H1 (cell line): ENCODE data around the gene CDC27. TPM values are rescaled to one million over a fixed set of nuclear protein-coding genes. Genes with fewer than 3 reads are reported as not detected.

Experiments used
- CTCF ChIA-PET: fragments of 300-600 bp; sonication (Branson Sonifier 250); formaldehyde crosslinking; loops from one replicate; lab custom pipeline; 2021; ENCODE audit not compliant: partially characterized antibody; lab: Charles Lee
- POLR2A ChIA-PET: fragments of 300-600 bp; sonication (Branson Sonifier 250); formaldehyde crosslinking; loops from one replicate; lab custom pipeline; 2021; ENCODE audit warnings: inconsistent platforms; ENCODE audit not compliant: partially characterized antibody; lab: Charles Lee
- DNase-seq, 2 experiments: peaks; one replicate each; pipeline versions ENCODE4 v3.0.0 to v3.0.0-alpha.2; 2010 to 2022; ENCODE audit warnings: low spot score in 2 of 2, low read depth in 1 of 2, mixed read lengths in 1 of 2
- FAIRE-seq: peaks from 2 replicates; lab custom pipeline; 2011; peaks lifted over from hg19 to GRCh38; lab: Jason Lieb, UNC
- H2AFZ ChIP-seq: 2 replicates; pipeline ENCODE4 v1.8.1; 2012; ENCODE audit warnings: low read length, inconsistent platforms
- H2AK5ac ChIP-seq: 2 replicates; pipeline ENCODE4 v1.6.1; 2013; ENCODE audit warnings: low read depth, low read length
- H2BK120ac ChIP-seq: replicated peaks from 2 replicates; pipeline ENCODE3; 2013; ENCODE audit warnings: low read depth, low read length, inconsistent platforms
- H2BK12ac ChIP-seq: 2 replicates; pipeline ENCODE4 v1.6.1; 2013; ENCODE audit warnings: low read depth, low read length
- H2BK15ac ChIP-seq: 2 replicates; pipeline ENCODE4 v1.6.1; 2013; ENCODE audit warnings: low read length
- H2BK20ac ChIP-seq: 2 replicates; pipeline ENCODE4 v1.6.1; 2013; ENCODE audit warnings: low read length
- H2BK5ac ChIP-seq: 2 replicates; pipeline ENCODE4 v1.6.1; 2013; ENCODE audit warnings: low read depth, low read length
- H3K14ac ChIP-seq: 2 replicates; pipeline ENCODE4 v1.6.1; 2013; ENCODE audit warnings: inconsistent platforms; ENCODE audit not compliant: insufficient read length
- H3K18ac ChIP-seq: 2 replicates; pipeline ENCODE4 v1.6.1; 2013; ENCODE audit warnings: low read length; ENCODE audit errors: extremely low read depth
- H3K23ac ChIP-seq: 2 replicates; pipeline ENCODE4 v1.6.1; 2013; ENCODE audit warnings: inconsistent platforms; ENCODE audit not compliant: insufficient read length
- H3K23me2 ChIP-seq: 2 replicates; pipeline ENCODE4 v1.6.1; 2013; ENCODE audit warnings: low read depth, low read length
- H3K27ac ChIP-seq: 2 replicates; pipeline ENCODE4 v1.6.1; 2011; ENCODE audit warnings: low read depth, low read length, inconsistent platforms
- H3K27me3 ChIP-seq, 4 experiments: replicated peaks in 1 of 4; 1 replicate in 1 of 4; 2 replicates in 3 of 4; pipeline versions ENCODE4 v1.6.1 to v1.8.1; 2011 to 2013; ENCODE audit warnings: low read length in 3 of 4, mild to moderate bottlenecking in 3 of 4, inconsistent platforms in 2 of 4, mixed read lengths in 2 of 4, moderate library complexity in 1 of 4; ENCODE audit not compliant: control insufficient read depth in 3 of 4, insufficient read depth in 3 of 4; ENCODE audit errors: extremely low read depth in 1 of 4
- H3K36me3 ChIP-seq, 4 experiments: 2 replicates each; pipeline versions ENCODE4 v1.6.1 to v1.8.1; 2011 to 2013; ENCODE audit warnings: mild to moderate bottlenecking in 4 of 4, low read length in 3 of 4, moderate library complexity in 2 of 4, control low read depth in 1 of 4, inconsistent platforms in 1 of 4; ENCODE audit not compliant: insufficient read depth in 4 of 4, control insufficient read depth in 2 of 4
- H3K4ac ChIP-seq: replicated peaks from 2 replicates; pipeline ENCODE3; 2013; ENCODE audit warnings: low read length, low read depth, mixed read lengths, inconsistent platforms; ENCODE audit not compliant: insufficient read length
- H3K4me1 ChIP-seq, 4 experiments: replicated peaks in 1 of 4; 1 replicate in 1 of 4; 2 replicates in 3 of 4; pipeline versions ENCODE4 v1.6.1 to v1.8.1; 2011 to 2013; ENCODE audit warnings: low read length in 3 of 4, inconsistent platforms in 2 of 4, mixed read lengths in 1 of 4; ENCODE audit not compliant: insufficient read depth in 4 of 4, control insufficient read depth in 3 of 4
- H3K4me2 ChIP-seq, 2 experiments: 2 replicates each; pipeline versions ENCODE4 v1.6.1 to v1.8.1; 2011 to 2013; ENCODE audit warnings: low read depth in 2 of 2, low read length in 2 of 2, control low read depth in 1 of 2, inconsistent platforms in 1 of 2, mild to moderate bottlenecking in 1 of 2; ENCODE audit not compliant: insufficient read depth in 1 of 2
- H3K4me3 ChIP-seq, 4 experiments: fragments of 200-600, 300-600 bp in 1 of 4; sonication (generic), shearing (Covaris generic), sonication (Bioruptor Twin) in 1 of 4; 2 replicates each; pipeline versions ENCODE4 v1.5.1 to v1.8.1; 2011 to 2016; ENCODE audit warnings: low read length in 4 of 4, low read depth in 3 of 4, control low read depth in 2 of 4, inconsistent platforms in 2 of 4, mild to moderate bottlenecking in 2 of 4, mixed read lengths in 1 of 4, moderate library complexity in 1 of 4; ENCODE audit not compliant: insufficient read depth in 2 of 4; ENCODE audit errors: extremely low read depth in 1 of 4
- H3K56ac ChIP-seq: replicated peaks from 2 replicates; pipeline ENCODE3; 2013; ENCODE audit warnings: low read depth, mild to moderate bottlenecking, mixed read lengths, low read length, inconsistent platforms; ENCODE audit not compliant: insufficient read length
- H3K79me1 ChIP-seq: 2 replicates; pipeline ENCODE4 v1.6.1; 2013; ENCODE audit warnings: low read depth, low read length, control low read depth
- H3K79me2 ChIP-seq, 2 experiments: 2 replicates each; pipeline versions ENCODE4 v1.6.1 to v1.8.1; 2012 to 2013; ENCODE audit warnings: low read length in 2 of 2, mild to moderate bottlenecking in 2 of 2, inconsistent platforms in 1 of 2; ENCODE audit not compliant: insufficient read depth in 2 of 2, control insufficient read depth in 1 of 2
- H3K9ac ChIP-seq, 4 experiments: replicated peaks in 1 of 4; 1 replicate in 1 of 4; 2 replicates in 3 of 4; pipeline versions ENCODE4 v1.6.1 to v1.8.1; 2011 to 2013; ENCODE audit warnings: low read depth in 3 of 4, low read length in 3 of 4, control low read depth in 2 of 4, mild to moderate bottlenecking in 2 of 4, moderate library complexity in 2 of 4, inconsistent platforms in 1 of 4; ENCODE audit errors: extremely low read depth in 1 of 4
- H3K9me3 ChIP-seq, 2 experiments: 2 replicates each; pipeline versions ENCODE4 v1.6.1 to v1.8.1; 2012 to 2013; ENCODE audit warnings: mild to moderate bottlenecking in 2 of 2, moderate library complexity in 2 of 2, control low read depth in 1 of 2, inconsistent platforms in 1 of 2, low read depth in 1 of 2, low read length in 1 of 2, mixed read lengths in 1 of 2; ENCODE audit not compliant: insufficient read depth in 2 of 2
- H4K20me1 ChIP-seq, 2 experiments: replicated peaks in 1 of 2; 2 replicates each; pipeline versions ENCODE3 to v1.8.1; 2011 to 2013; ENCODE audit warnings: inconsistent platforms in 2 of 2, low read length in 2 of 2, mild to moderate bottlenecking in 1 of 2; ENCODE audit not compliant: insufficient read depth in 2 of 2, control insufficient read depth in 1 of 2
- H4K5ac ChIP-seq: 2 replicates; pipeline ENCODE4 v1.6.1; 2013; ENCODE audit warnings: low read length, low read depth, mixed read lengths, inconsistent platforms; ENCODE audit not compliant: insufficient read length
- H4K8ac ChIP-seq: 2 replicates; pipeline ENCODE4 v1.8.0; 2013; ENCODE audit warnings: mild to moderate bottlenecking, moderate library complexity, low read length, inconsistent platforms; ENCODE audit not compliant: insufficient read depth; ENCODE audit errors: extremely low read depth
- H4K91ac ChIP-seq: replicated peaks from 2 replicates; pipeline ENCODE3; 2013; ENCODE audit warnings: low read length, mixed read lengths, inconsistent platforms; ENCODE audit not compliant: insufficient read length
- ASH2L ChIP-seq: fragments of 200-600, 300-600 bp; sonication (generic); IDR thresholded peaks from one replicate; pipeline ENCODE4 v1.7.1; 2017; ENCODE audit warnings: low read length
- BACH1 ChIP-seq: IDR thresholded peaks from 2 replicates; pipeline ENCODE4 v1.6.1; 2012; ENCODE audit warnings: low read length, improper control_type of control experiment
- CBX5 ChIP-seq: fragments of 300-800, 300-1000 bp; sonication (generic); IDR thresholded peaks from 2 replicates; pipeline ENCODE4 v1.7.1; 2016; ENCODE audit warnings: antibody characterized with exemption, low read length, low read depth
- CHD2 ChIP-seq: IDR thresholded peaks from 2 replicates; pipeline ENCODE4 v1.6.1; 2012; ENCODE audit warnings: low read length, improper control_type of control experiment
- CREB1 ChIP-seq: IDR thresholded peaks from 2 replicates; pipeline ENCODE4 v1.6.1; 2012; ENCODE audit warnings: inconsistent platforms
- CTBP2 ChIP-seq: IDR thresholded peaks from 2 replicates; pipeline ENCODE4 v1.7.0; 2011; ENCODE audit warnings: borderline replicate concordance, mild to moderate bottlenecking, moderate library complexity, mixed read lengths, low read length; ENCODE audit not compliant: insufficient read depth, insufficient read length
- EGR1 ChIP-seq: IDR thresholded peaks from 2 replicates; pipeline ENCODE4 v1.6.1; 2011; ENCODE audit warnings: low read depth, low read length, borderline replicate concordance
- GABPA ChIP-seq: IDR thresholded peaks from 2 replicates; pipeline ENCODE4 v1.6.1; 2011; ENCODE audit warnings: mild to moderate bottlenecking, low read length, moderate library complexity, borderline replicate concordance; ENCODE audit not compliant: insufficient read depth
- POLR2A ChIP-seq, 2 experiments: IDR thresholded peaks; 1 replicate in 1 of 2; 2 replicates in 1 of 2; pipeline ENCODE4 v1.6.1; 2011; ENCODE audit warnings: low read depth in 2 of 2, low read length in 2 of 2, mild to moderate bottlenecking in 2 of 2; ENCODE audit errors: control extremely low read depth in 1 of 2
- POU5F1 ChIP-seq: IDR thresholded peaks from 2 replicates; pipeline ENCODE4 v1.6.1; 2011; ENCODE audit warnings: low read depth, mild to moderate bottlenecking, low read length, moderate library complexity
- RBBP5 ChIP-seq: IDR thresholded peaks from 2 replicates; pipeline ENCODE4 v1.7.1; 2012; ENCODE audit warnings: low read depth, mild to moderate bottlenecking, inconsistent platforms, low read length, moderate library complexity, borderline replicate concordance
- TEAD4 ChIP-seq: IDR thresholded peaks from 2 replicates; pipeline ENCODE4 v1.6.1; 2012; ENCODE audit warnings: low read depth, low read length, inconsistent platforms, mixed read lengths
- WGBS, 2 experiments: shearing (Covaris generic) in 1 of 2; methylation state at CpG; one replicate each; pipeline versions ENCODE4 v1.1.6 to v1.1.7; 2013 to 2015; ENCODE audit warnings: low lambda C conversion rate in 2 of 2, mixed read lengths in 2 of 2, inconsistent platforms in 1 of 2, low coverage in 1 of 2, missing lambda C conversion rate in 1 of 2; ENCODE audit not compliant: insufficient replicate concordance in 2 of 2, insufficient coverage in 1 of 2, insufficient read length in 1 of 2; ENCODE audit errors: extremely low coverage in 1 of 2, missing lambda C conversion rate in 1 of 2; 5-methylcytosine and 5-hydroxymethylcytosine counted together
- polyA plus RNA-seq, 7 experiments: library from polyadenylated mRNA; depleted of rRNA in 3 of 7; stranded (reverse) in 5 of 7; unstranded in 2 of 7; fragments of >200 nt in 5 of 7; fragments of 200-250 nt in 2 of 7; gene quantifications; 1 replicate in 5 of 7; 2 replicates in 1 of 7; 4 replicates in 1 of 7; pipeline versions ENCODE4 v1.2.1 to v1.2.3, GENCODE V29; 2011 to 2013; ENCODE audit warnings: missing spikeins in 2 of 7, mixed read lengths in 2 of 7
- total RNA-seq: library from RNA; stranded (reverse); fragmentation: NEBNext Ultra II Directional; extraction: Animal tissue kit (Norgen Biotek cat#: 25700); gene quantifications from 2 replicates; pipeline ENCODE4 v1.2.1, GENCODE V29; 2021
- TF ChIP-seq, protein P1 (sequence below): IDR thresholded peaks from 2 replicates; pipeline ENCODE4 v1.6.1; 2012; ENCODE audit warnings: inconsistent platforms
- TF ChIP-seq, protein P2 (sequence below): IDR thresholded peaks from 2 replicates; pipeline ENCODE4 v1.6.1; 2011; ENCODE audit warnings: low read depth, mild to moderate bottlenecking, low read length; ENCODE audit not compliant: insufficient read depth

Gene CDC27
- total and polyA plus RNA-seq, 2 of the 8 experiments (the other 6 are each of a cell fraction or from before 2014, with no cell fraction given): 41.9 to 87.5 TPM

DNA sequence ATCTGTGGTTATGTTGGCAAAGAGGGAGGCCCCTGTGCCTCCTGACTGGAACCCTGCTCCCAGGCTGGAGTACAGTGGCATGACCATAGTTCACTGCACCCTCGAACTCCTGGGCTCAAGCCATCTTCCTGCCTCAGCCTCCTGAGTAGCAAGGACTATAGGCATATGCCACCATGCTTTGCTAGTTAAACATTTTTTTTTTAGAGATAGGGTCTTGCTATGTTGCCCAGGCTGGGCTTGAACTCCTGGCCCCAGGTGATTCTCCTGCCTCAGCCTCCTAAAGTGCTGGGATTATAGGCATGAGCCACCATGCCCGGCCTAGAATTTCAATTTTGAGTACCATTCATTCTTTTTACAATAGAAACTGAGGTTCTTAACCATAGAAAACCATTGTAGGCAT lies 43.4 kb upstream of the CDC27 start:
- H3K4ac ChIP-seq: no peak overlapping the region
- H3K4me3 ChIP-seq: no peak overlapping the region
- H4K20me1 ChIP-seq: no peaks in the 10 kb centered on the region
- H2BK12ac ChIP-seq: no peak overlapping the region
- no peak overlapping the region for H3K23ac ChIP-seq
- CTCF ChIA-PET: interaction anchor here (1.4 to 7.3 kb wide), 2 partner anchors 22 to 81 kb away, joined by 3 to 105 read pairs; no protein-coding TSS in a partner anchor
- no peak overlapping the region for H4K91ac ChIP-seq
- H3K9me3 ChIP-seq: no peaks in the 10 kb centered on the region
- no peak overlapping the region for H2BK20ac ChIP-seq
- H3K18ac ChIP-seq: no peak overlapping the region
- no peaks in the 10 kb centered on the region for H3K79me2 ChIP-seq
- H4K5ac ChIP-seq: no peak overlapping the region
- no peak overlapping the region for H3K27ac ChIP-seq
- no peak overlapping the region for H2AFZ ChIP-seq
- POLR2A ChIA-PET: no interaction called here
- no peaks in the 10 kb centered on the region for H3K23me2 ChIP-seq
- no peak overlapping the region for H2BK5ac ChIP-seq
- no peak for DNase-seq
- no peak for FAIRE-seq
- H2BK120ac ChIP-seq: no peak overlapping the region
- 0 out of 7 replicates have a peak, but pooled peaks cover 0 to 1% (median 0%) of the 10 kb centered on the region in 4 experiments for H3K27me3 ChIP-seq
- H3K56ac ChIP-seq: no peak overlapping the region
- 83% methylated on average over 2 of the region's 2 CpGs; no CpG with 5 or more reads in 1 of the 2 experiments for WGBS, 2 experiments
- no peak overlapping the region for H3K14ac ChIP-seq
- H2AK5ac ChIP-seq: no peak overlapping the region
- no peak overlapping the region for H3K4me2 ChIP-seq
- peaks cover 0 to 3% (median 3%) of the 10 kb centered on the region in 4 experiments; a peak in 3 of 7 replicates for H3K4me1 ChIP-seq
- no peak overlapping the region for H2BK15ac ChIP-seq
- H3K79me1 ChIP-seq: no peaks in the 10 kb centered on the region
- H4K8ac ChIP-seq: no peak overlapping the region
- H3K36me3 ChIP-seq: no peaks in the 10 kb centered on the region
- H3K9ac ChIP-seq: no peak overlapping the region
- TF ChIP-seq RBBP5 (no peak), CREB1 (no peak), ASH2L (no peak), EGR1 (no peak), CBX5 (no peak), CTBP2 (no peak), BACH1 (no peak), CHD2 (no peak), TEAD4 (no peak), GABPA (no peak), POLR2A (IDR thresholded peaks at IDR 0.05; ENCODE audit: control extremely low read depth in 1 of 2, low read depth in 2 of 2, low read length in 2 of 2) (no peak), POU5F1 (no peak)
- TF ChIP-seq, protein P1, sequence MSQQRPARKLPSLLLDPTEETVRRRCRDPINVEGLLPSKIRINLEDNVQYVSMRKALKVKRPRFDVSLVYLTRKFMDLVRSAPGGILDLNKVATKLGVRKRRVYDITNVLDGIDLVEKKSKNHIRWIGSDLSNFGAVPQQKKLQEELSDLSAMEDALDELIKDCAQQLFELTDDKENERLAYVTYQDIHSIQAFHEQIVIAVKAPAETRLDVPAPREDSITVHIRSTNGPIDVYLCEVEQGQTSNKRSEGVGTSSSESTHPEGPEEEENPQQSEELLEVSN: no peak
- TF ChIP-seq, protein P2, sequence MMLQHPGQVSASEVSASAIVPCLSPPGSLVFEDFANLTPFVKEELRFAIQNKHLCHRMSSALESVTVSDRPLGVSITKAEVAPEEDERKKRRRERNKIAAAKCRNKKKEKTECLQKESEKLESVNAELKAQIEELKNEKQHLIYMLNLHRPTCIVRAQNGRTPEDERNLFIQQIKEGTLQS: no peak
